Measurements from ENCODE around the gene LDLRAD4.

DNA sequence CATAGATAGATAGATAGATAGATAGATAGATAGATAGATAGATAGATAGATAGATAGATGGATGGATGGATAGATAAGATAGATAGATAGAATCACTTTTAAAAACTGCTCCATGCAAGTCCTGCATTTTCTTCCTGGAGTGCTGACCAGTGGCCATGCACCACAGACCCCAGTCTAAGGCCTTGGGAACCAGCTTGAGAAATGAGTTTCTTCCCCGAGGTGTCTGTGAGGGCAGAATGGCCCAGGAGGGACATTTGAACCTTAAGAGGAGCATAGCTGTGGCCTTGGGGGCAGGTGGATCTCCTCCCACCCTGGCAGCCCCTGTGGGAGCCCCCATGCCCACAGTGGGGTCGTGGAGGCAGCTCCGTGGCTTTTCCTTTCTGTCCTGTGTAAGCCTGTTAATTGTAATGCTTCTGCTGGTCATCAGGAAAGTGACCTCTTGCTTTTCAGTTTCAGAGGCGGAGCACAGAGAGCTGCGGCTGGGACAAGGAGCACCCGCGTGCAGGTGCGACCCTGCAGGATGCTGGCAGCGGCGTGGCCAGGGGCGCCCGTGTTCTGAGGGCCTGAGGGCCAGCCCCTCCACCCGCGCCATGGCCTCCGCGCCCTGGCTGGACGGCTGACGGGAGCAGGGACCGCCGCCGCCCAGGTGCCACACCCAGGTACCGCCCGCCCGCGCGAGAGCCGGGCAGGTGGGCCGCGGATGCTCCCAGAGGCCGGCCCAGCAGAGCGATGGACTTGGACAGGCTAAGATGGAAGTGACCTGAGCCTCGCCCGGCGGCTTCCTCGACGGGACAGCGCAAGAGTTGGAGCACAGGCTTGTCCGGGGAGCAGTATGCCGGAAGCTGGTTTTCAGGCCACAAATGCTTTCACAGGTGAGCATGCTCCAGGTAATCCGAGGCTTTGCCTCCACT lies 168.6 kb downstream of the LDLRAD4 start:
- TF ChIP-seq EZH2 (IDR thresholded peaks at IDR 0.05; ENCODE audit: low read length, unreplicated experiment): no peak
- TF ChIP-seq, protein P1, sequence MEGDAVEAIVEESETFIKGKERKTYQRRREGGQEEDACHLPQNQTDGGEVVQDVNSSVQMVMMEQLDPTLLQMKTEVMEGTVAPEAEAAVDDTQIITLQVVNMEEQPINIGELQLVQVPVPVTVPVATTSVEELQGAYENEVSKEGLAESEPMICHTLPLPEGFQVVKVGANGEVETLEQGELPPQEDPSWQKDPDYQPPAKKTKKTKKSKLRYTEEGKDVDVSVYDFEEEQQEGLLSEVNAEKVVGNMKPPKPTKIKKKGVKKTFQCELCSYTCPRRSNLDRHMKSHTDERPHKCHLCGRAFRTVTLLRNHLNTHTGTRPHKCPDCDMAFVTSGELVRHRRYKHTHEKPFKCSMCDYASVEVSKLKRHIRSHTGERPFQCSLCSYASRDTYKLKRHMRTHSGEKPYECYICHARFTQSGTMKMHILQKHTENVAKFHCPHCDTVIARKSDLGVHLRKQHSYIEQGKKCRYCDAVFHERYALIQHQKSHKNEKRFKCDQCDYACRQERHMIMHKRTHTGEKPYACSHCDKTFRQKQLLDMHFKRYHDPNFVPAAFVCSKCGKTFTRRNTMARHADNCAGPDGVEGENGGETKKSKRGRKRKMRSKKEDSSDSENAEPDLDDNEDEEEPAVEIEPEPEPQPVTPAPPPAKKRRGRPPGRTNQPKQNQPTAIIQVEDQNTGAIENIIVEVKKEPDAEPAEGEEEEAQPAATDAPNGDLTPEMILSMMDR (conservative IDR thresholded peaks at IDR 0.05; ENCODE audit: low read depth, low read length): no peak
